Esophagus muscularis mucosa (tissue), 4 donors: ENCODE measurements around the gene MEAK7. TPM values are rescaled to one million over a fixed set of nuclear protein-coding genes. Genes with fewer than 3 reads are reported as not detected.

Source experiments
- DNase-seq: peaks from one replicate; pipeline ENCODE4 v3.0.0-alpha.2; 2017; ENCODE audit errors: extremely low spot score
- H3K27ac ChIP-seq, 4 donors: fragments of 200-600 bp; sonication (generic); replicated peaks in 1 of 4; 1 replicate in 3 of 4; 2 replicates in 1 of 4; pipeline ENCODE4 v1.5.1; 2016 to 2019; ENCODE audit warnings: mild to moderate bottlenecking in 1 of 4
- H3K27me3 ChIP-seq, 4 donors: fragments of 200-600 bp; sonication (generic); one replicate each; pipeline versions ENCODE4 v1.5.1 to v1.6.0; 2016 to 2019
- H3K36me3 ChIP-seq, 4 donors: fragments of 200-600 bp; sonication (generic); one replicate each; pipeline ENCODE4 v1.5.1; 2016 to 2019
- H3K4me1 ChIP-seq, 4 donors: fragments of 200-600 bp; sonication (generic); one replicate each; pipeline ENCODE4 v1.5.1; 2016 to 2019
- H3K4me3 ChIP-seq, 4 donors: fragments of 200-600 bp; sonication (generic); 1 replicate in 2 of 4; 2 replicates in 2 of 4; pipeline ENCODE4 v1.5.1; 2016 to 2019; ENCODE audit warnings: mild to moderate bottlenecking in 4 of 4, moderate library complexity in 1 of 4
- H3K9me3 ChIP-seq, 4 donors: fragments of 200-600 bp; sonication (generic); 1 replicate in 3 of 4; 2 replicates in 1 of 4; pipeline ENCODE4 v1.5.1; 2016 to 2019
- CTCF ChIP-seq, 3 experiments: fragments of 200-600 bp in 2 of 3; fragments of 450-650 bp in 1 of 3; sonication (generic) in 2 of 3; IDR thresholded peaks; one replicate each; pipeline ENCODE4 v1.5.1; 2017 to 2019; ENCODE audit warnings: antibody characterized with exemption in 3 of 3, mild to moderate bottlenecking in 2 of 3, moderate library complexity in 1 of 3
- EP300 ChIP-seq: sonication (generic); formaldehyde crosslinking; IDR thresholded peaks from one replicate; pipeline ENCODE4 v1.6.1; 2017; ENCODE audit warnings: antibody characterized with exemption
- POLR2A ChIP-seq: fragments of 450-650 bp; IDR thresholded peaks from one replicate; pipeline ENCODE4 v1.6.1; 2017; ENCODE audit warnings: antibody characterized with exemption, moderate library complexity, mild to moderate bottlenecking, low read depth
- POLR2AphosphoS5 ChIP-seq, 2 donors: sonication (generic); formaldehyde crosslinking; IDR thresholded peaks; one replicate each; pipeline ENCODE4 v1.6.1; 2017; ENCODE audit warnings: antibody characterized with exemption in 2 of 2
- WGBS: methylation state at CpG from one replicate; pipeline ENCODE4 v1.1.5; 2018; 5-methylcytosine and 5-hydroxymethylcytosine counted together
- intact Hi-C: fragments of 100-400 bp; cut with DNase I; formaldehyde crosslinking; loops from one replicate; pipeline ENCODE4 v1.15.1; 2023
- total RNA-seq, 4 donors: library from RNA; depleted of rRNA; stranded (reverse); fragments of >200 nt; gene quantifications; one replicate each; pipeline versions ENCODE4 v1.1.0 to v1.2.1, GENCODE V29; 2016

The MEAK7 gene
- total RNA-seq, 4 donors from 2014 or later, result 8.3 to 13.0 (median 9.6) TPM

GRCh38 chr16:84507011-84507982, 2.8 kb upstream of the MEAK7 start:
- TF ChIP-seq EP300, result no peak
- no peak for TF ChIP-seq POLR2AphosphoS5 (IDR thresholded peaks at IDR 0.05)
- no peak for TF ChIP-seq CTCF (IDR thresholded peaks at IDR 0.05)
- intact Hi-C loops, result no loop called here
- Histone ChIP-seq H3K36me3 (peaks cover 0 to 4% (median 2%) of the 10 kb centered on the region in 4 donors), H3K27me3 (no peaks in the 10 kb centered on the region), H3K27ac (no peak overlapping the region), H3K4me1 (peaks cover 13 to 46% (median 41%) of the 10 kb centered on the region in 4 donors), H3K9me3 (no peaks in the 10 kb centered on the region), H3K4me3 (no peak overlapping the region)
- no peak for DNase-seq
- WGBS, result 74% methylated on average over 27 of the region's 27 CpGs

- no peak for DNase-seq
- Histone ChIP-seq H3K9me3 (no peaks in the 10 kb centered on the region), H3K27me3 (no peaks in the 10 kb centered on the region), H3K27ac (peak overlapping the region; percentile 78 to 92 (median 87)), H3K36me3 (peaks cover 0 to 19% (median 8%) of the 10 kb centered on the region in 4 donors), H3K4me1 (peaks cover 13 to 40% (median 31%) of the 10 kb centered on the region in 4 donors), H3K4me3 (peak overlapping the region; percentile 64 to 79 (median 77))
- WGBS, result 75% methylated on average over 32 of the region's 33 CpGs
- TF ChIP-seq CTCF (IDR thresholded peaks at IDR 0.05) (no peak), POLR2A (no peak), POLR2AphosphoS5 (IDR thresholded peaks at IDR 0.05) (no peak), EP300 (no peak)
- intact Hi-C loops, result no loop called here
These were observed 1.1 kb upstream of the MEAK7 start for GRCh38 chr16:84505249-84506187.

GRCh38 chr16:84503751-84504395, 586 bp downstream of the MEAK7 start:
- 37% methylated on average over 13 of the region's 13 CpGs for WGBS
- Histone ChIP-seq H3K36me3 (peaks cover 0 to 22% (median 15%) of the 10 kb centered on the region in 4 donors), H3K4me3 (peak overlapping the region; percentile 64 to 79 (median 77)), H3K27ac (peak overlapping the region; percentile 78 to 92 (median 82)), H3K27me3 (no peaks in the 10 kb centered on the region), H3K9me3 (no peaks in the 10 kb centered on the region), H3K4me1 (peaks cover 13 to 40% (median 31%) of the 10 kb centered on the region in 4 donors)
- intact Hi-C loops, result loop anchor here (5.0 kb wide), 1 partner anchor 542 kb away; no protein-coding TSS in a partner anchor
- DNase-seq, result no peak
- TF ChIP-seq POLR2AphosphoS5 (IDR thresholded peaks at IDR 0.05), result no peak
- TF ChIP-seq EP300, result no peak
- TF ChIP-seq POLR2A, result no peak
- no peak for TF ChIP-seq CTCF (IDR thresholded peaks at IDR 0.05)

- intact Hi-C loops, result loop anchor here (5.0 kb wide), 1 partner anchor 540 kb away; no protein-coding TSS in a partner anchor
- Histone ChIP-seq H3K4me1 (peaks cover 13 to 40% (median 31%) of the 10 kb centered on the region in 4 donors), H3K9me3 (no peaks in the 10 kb centered on the region), H3K27me3 (no peaks in the 10 kb centered on the region), H3K27ac (no peak overlapping the region), H3K36me3 (peaks cover 3 to 31% (median 22%) of the 10 kb centered on the region in 4 donors), H3K4me3 (no peak overlapping the region)
- 83% methylated on average over 6 of the region's 6 CpGs for WGBS
- TF ChIP-seq POLR2AphosphoS5 (IDR thresholded peaks at IDR 0.05) (no peak), POLR2A (no peak), CTCF (IDR thresholded peaks at IDR 0.05) (no peak), EP300 (no peak)
- no peak for DNase-seq
These were observed 1.9 kb downstream of the MEAK7 start for GRCh38 chr16:84502581-84502980.
